NCI-H1930 (cell line): Measurements from ENCODE around the gene JUN.
"Not testable (repeated sequence)": the region's sequence is repeated elsewhere in the genome, so short reads cannot be mapped to it uniquely, and the experiment has no call there.

Experiments used
- DNase-seq, 2 experiments: peaks; one replicate each; lab custom pipeline; 2025; lab: John Stamatoyannopoulos, UW

The JUN gene

DNA sequence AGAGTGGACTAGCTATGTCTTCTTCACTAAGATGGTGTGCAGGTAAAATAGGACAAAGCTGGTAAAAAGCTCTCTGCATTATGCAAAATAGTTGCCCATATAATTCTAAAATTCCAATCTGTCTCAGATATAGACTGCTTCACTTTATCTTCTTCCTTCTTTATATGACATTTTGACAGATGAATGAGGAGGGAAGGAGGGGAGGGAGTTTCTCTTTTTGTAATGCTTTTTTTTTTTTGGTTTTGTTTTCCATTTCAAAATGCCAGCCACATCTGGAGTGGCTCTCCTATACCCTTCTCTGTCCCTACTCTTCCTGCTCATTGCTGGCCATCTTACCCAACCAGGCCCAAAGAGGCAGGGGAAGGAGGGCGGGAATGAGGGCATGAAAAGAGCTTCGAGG is 24.2 kb upstream of the JUN start:
- no peak for DNase-seq

DNA sequence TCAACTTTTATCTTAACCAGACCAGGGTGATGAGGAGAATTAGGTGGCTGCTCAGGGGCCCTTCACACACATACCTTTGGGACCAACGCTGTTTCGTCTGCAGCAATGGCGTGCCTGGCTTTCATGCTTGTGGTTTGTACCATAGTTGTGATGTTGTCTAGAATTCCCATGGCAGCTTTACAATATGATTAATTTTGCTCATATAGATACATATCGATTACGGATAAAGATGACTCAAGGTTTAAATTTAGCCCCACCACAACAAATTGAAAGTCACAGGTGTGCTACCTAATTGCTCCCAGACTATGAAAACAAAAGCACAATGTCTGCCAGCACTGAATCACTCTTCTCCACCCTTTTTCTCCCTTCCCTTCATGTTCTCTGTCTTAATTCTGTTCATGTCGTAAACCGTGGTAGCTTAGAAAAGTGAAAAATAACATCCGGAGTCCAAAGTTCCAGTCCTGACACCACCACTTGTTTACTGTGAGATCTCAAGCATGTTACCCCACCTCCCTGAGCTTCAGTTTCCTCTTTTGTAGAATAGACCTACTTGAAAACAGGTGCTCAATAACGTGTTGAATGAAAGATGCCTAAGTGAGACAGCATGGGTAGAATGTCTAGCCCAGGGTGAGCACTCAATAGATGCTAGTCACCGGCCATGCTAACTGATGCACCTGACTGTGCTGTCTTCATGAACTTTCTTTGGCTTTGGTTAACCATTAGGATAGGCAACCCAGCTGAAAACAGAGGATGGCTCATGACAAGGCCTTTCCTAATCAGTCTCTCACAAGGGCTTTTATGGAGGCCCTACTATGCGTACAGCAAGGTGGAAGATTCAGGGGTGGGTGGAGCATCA is 22.1 kb upstream of the JUN start:
- no peak for DNase-seq

DNA sequence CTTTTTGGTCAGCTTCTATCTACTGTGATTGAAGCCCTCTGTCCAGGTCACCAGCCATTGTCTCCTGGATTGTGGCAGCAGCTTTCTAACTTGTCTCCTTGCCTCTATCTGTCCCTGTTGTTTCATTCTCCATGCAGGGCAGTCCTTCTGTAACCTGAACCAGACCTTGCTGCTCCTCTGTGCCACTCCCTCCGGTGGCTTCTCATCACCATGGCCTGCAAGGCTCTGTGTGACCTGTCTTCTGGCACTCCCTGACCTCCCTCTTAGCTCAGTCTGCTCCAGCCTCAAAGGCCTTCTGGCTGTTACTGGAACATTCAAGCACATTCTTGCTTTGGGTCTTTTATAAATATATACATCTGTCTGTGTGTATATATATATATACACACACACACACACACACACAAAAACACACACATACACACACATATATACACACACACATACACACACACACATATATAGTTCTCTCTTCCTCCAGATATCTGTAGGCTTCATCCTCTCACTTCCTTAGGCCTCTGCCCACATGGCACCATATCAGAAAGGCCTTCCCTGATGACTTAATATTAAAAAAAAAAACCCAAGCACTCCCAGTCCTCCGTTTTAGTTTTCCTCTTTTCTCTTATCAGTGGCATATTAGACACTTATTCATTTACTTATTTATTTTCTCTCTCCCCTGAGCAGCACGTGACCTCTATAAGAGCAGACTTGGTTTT is 21.2 kb upstream of the JUN start:
- no peak for DNase-seq

DNA sequence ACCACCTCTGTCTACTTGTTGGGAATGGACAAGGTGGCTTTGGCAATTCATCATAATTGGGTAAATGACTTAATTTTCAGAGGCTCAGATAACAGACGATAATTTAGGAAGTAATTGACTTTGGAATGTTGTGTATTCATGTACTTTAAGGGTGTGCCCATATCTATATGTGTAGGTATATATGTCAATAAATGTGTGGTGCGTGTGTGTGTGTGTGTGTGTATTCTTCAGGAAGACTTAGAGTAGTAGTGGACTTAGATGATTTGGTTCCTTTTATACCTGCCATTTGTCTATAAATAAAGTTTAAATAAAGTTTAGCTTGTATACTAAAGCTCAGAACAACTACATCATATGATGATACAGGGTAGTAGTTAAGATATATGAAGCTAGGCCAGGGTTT is 20.0 kb upstream of the JUN start:
- no peak for DNase-seq

DNA sequence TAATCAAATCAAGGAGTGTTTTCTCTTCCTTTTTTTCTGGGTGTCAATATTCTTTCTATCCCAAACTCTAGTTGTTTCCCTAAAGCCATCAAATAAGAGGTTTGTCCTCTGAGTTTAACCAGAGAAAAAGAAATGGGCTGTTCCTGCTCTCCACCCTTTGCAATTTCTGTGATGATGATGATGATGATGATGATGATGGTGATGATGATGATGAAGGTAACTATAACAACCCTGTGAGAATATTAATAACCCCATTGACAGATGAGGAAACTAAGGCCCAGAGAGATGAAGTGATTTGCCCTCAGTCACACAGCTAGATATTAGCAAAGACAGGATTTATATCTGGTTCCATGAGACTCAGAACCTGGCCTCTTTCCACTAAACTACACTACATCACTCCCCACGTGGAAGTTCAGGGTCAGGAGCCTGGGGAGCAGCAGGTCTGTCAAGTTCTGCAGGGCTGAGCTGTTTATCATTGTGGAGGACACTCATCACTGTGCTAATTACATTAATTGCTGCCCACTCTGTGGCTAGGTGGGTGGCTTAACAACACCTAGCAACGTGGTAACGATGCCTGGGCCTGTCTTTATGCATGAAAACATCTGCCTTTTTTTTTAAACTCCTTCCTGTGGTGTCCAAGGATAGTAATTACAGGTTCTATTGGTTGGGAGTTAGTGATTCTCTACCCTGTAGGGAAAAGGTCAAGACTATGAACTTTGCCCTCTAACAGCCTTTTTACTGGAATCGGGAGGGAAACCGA is 19.0 kb upstream of the JUN start:
- DNase-seq, result no peak

DNA sequence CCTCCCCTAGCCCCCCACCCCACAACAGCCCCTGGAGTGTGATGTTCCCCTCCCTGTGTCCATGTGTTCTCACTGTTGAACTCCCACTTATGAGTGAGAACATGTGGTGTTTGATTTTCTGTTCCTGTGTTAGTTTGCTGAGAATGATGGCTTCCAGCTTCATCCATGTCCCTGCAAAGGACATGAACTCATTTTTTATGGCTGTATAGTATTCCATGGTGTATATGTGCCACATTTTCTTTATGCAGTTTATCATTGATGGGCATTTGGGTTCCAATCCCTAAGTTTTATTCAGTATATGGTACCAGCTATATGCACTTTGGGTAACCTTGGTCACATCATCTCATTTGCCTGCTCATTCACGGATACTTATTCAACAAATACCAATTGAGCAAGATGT is 17.4 kb upstream of the JUN start:
- not testable (repeated sequence) for DNase-seq

DNA sequence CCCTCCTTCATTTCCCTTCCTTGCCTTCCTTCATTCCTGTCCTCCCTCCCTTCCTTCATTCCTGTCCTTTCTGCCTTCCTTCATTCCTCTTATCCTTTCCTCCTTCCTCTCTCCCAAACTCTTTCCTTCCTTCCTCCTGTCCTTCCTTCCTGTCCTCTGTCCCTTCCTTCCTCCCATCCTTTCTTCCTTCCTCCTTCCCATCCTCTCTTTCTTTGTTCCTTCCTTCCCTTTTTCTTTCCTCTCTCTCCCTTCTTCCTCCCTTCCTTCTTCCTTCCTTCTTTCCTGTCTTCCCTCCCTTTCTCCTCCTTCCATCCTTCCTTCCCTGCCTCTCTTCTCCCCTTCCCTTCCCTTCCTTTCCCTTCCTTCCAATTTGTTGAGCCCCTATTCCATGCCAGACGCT is 15.8 kb upstream of the JUN start:
- DNase-seq, result no peak

DNA sequence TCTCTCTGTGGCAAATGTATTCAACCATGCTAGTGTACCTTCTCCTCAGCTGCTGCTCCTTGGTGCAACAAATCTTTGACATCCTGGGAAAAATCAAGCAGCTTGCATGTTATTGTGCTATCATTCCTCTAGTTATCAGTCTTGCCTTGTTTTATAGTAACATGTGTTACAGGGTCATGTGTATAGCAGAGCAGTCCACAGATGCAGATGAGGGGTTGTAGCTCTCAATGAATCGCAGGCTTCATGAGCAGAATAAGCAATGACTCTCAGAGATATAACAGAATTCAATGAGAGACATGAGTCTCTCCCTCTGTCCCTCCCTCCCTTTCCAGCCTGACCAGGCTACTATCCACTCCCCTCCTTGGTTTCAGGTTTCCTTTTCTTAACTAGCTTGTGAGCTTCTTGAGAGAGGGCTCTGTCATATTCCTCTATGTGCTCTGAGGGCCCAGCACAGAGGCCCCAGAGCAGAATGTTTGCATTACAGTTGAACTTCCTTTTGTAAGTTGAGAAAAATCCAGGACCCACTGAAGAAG is 15.1 kb upstream of the JUN start:
- DNase-seq, result no peak

DNA sequence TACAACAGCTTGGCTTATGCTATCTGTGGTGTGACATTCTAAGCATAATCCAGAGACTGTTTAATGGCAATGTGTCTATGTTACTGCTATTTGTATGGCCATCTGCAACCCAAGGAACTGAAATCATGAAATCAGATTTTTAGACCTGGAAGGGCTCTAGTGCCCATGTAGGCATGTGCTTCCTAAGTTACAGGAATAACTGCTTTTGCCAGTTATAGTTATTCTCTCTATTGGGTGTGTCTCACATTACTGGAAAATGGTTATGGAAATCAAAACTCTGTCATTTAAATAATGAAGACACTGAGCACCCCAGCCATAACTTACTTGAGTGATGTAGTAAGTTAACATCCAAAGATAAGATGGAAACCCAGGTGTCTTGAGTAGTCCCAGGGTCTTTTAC is 12.6 kb upstream of the JUN start:
- DNase-seq, result no peak

DNA sequence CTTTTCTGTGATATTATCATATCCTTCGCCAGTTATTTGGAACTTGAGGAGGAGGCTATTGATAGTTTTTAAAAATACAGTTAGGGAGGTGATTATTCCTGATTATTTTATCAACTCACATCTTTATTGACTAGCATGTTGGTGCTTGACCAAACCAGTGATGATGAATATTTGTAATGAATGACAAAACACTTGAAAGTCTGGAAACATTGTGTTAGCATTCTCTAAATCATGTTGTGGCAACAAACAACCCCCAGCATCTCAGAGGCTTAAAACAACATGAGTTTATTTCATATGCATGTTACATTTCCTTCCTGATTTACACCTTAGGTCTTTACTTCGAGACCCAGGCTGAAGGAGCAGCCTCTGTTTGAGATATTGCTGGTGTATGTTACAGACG is 10.7 kb upstream of the JUN start:
- no peak for DNase-seq

DNA sequence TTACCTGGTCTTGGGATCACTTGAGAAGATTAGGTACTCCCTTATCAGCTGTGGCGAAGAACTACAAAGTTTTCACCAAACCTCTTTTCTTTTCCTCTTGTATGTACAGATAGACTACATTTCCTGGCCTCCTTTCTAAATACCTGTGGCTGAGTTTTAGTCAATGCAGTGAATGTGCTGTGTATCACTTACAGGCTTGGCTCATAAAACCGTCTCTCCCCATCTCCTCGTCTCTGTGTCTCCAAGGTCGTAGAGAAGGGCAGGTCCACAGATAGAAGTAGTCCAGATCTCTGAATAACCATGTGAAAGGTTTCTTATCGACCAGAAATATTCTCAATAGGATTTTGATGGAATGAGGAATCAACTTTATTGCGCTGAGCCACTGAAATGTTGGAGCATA is 9.0 kb upstream of the JUN start:
- DNase-seq, result no peak

DNA sequence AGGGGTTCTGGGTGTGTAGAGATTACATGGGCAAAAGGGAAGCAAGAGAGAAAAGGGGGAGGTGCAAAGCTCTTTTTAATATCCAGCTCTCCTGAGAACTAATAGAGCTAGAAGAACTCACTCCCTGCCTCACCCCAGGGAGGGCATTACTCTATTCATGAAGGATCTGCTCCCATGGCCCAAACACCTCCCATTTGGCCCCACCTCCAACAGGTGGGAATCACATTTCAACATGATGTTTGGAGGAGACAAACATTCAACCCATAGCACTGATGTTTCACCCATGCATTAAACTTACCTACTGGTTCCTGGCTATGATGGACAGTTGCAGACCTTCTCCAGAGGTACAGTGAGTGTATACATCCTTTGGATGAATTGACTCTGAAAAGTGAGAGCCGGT is 7.3 kb upstream of the JUN start:
- no peak for DNase-seq

DNA sequence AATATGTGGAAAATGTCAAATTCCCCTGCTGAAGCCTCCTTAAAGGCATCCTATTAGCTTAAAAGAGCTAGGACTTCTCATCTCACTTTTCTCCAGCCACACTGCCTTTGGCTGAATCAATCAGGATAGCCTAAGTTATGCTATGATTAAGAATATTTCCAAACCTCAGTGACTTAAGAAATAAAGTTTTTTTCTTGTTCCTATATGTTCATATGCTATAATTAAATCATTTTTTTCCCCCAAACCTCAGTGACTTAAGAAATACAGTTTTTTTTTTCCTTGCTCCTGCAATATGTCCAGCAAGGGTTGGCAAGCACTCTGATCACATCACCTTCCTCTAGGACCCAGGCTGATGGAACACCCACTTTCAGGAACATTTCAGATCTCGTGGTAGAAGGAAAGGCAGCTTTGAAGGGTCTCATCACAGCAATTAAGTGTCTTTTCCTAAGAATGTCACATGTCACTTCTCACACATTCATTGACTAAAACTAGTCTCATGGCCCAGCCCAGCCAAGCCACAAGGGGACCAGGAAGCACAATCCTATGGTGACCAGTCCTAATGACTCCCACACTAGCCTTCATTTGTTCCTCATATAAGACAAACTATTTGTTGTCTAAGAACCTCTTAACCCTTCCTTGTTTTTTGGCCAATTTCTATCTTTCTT is 6.3 kb upstream of the JUN start:
- no peak for DNase-seq

DNA sequence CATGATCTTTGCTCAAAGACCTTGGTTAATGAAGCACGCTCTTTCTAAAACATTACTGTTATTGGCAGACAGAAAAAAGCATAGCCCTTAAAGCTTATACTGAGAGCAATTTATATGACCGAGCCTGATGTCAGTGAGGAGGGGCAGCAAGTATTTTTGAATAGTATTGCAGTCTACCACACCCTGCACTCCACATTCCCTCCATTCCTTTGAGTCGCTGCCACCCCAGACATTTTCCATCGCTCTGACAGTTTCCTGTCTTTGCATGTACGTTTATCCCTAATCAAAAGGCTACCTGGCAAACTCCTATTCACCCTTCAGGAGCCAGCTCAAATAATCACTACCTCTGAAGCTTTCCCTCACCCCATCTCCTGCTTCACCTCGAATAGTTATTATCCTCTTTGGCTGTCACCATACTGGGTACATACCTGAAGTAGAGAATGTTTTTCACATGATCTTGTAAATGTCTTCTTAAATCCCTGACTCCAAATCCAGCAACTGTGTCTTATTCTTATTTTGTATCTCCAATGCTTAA is 5.5 kb upstream of the JUN start:
- no peak for DNase-seq

DNA sequence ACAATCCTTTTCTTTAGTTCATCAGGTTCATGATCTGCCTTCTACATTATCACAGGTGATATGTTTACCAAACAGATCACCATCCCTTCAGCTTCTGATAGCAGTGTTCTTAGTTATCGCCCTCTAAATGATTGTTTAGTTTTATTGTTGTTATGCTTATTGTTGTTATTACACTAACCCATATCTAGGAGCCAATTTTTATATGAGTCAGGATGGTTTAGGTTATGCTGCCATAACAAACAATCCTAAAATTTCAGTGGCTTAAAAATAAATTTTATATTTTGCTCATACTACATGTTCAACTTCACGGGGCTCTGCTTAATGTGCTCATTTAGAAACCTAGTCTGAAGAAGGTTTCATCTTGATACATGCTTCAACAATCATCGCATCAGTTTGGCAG is 4.4 kb upstream of the JUN start:
- no peak for DNase-seq

DNA sequence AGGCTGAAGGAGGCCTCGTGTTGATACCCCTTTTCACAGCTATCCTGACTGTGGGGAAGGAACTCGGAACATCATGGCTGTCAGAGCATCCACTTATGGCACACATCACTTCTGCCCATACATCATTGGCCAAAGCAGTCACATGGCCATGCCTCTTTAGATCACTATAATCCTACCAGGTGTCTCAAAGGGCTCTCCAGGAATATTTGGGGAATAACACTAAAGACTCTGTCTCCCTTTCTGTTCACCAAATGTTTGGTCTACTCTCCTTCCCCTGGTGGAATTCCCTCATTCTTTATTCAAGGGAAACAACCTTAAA is 3.0 kb upstream of the JUN start:
- no peak for DNase-seq

DNA sequence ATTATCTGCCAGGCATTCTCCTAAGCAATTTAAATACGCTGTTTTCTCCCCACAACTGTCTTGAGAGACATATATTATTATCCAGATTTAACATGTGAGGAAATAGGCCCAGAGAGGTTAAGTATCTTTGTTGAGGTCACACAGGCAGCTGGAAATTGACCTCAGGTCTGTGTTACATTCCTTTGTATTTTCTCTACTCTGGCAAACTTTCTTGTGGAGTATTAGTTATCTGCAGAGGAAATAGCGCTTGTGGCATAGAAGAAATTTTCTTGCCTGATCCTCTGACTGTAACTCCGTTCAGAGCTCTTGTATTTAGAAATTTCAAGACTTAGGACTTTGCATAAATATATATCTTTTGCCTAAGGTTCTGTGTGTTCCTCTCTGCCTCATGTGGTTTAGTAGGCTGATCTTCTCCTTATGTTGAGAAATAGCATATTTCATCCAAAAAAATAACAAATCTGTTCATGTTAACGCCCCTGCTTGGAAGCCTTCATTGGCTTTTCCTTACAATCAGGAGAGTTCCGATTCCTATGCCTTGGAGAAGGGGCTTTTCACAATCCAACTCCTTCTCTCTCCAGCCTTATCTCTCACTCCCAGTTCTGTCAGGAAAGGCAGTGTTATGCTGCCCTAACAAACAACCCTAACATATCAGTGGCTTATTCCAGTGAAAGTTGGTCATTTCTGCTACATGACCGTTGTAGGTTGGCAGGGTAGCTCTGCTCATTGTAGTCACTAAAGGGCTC is 2.5 kb upstream of the JUN start:
- DNase-seq, result no peak

DNA sequence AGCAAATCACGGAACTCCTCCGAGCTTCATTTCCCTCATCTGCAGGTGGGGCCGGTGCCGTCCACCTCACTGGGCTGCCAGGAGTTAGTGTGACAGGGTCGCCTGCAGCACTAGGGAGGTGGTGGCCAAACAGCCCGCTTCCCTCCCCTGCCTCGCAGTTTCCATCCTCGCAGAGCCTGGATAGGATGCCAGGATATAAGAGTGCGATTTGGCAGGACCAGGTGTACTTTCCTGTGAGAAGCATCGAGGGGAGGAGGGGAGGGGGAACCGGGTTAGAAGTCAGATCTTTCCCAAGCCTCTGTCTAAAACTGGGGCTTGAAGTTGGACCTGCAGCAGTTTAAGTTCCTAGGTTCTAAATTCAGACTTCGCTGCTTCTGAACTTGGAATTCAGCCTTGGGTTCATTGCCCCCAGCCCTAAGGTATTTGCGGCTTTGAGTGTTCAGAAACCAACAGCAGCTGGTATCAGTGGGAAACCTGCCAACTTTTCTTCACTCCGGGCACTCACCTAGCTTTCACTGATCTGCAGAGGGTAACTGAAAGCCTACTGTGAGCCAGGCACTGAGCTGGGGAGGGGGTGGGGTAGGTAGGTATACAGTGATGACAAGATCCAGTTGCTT is 1.7 kb upstream of the JUN start:
- DNase-seq, result no peak

DNA sequence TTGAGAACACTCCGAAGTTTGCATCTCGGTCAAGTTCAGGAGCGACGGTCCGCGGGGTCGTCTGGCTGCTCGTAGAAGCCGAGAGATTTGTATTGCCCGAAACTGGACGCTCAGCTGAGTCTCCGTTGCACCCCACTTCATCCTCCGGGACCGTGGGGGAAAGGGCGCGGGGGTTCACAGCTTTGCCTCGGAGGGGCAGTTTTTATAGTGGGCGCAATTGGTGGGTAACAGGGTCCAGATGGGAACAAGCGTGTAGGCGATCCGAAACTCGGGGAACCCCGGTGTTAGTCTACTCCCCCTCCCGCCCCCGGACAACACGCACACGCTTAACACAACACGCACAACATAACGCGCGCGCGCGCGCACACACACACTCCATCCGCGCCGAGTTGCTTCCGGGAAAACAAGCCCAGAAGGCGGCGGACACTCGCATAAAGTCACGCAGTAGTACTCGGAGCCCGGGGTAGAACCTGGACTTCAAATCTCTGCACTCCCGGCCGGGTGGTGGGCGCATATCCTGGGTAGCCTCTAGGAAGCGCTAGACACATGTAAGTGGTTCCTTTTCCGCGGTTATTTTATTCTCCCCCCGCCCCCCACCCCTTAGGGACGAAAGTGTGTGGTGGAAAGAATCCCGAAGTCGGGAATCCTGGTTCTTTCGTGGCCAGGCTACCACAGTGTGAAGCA is 1.1 kb upstream of the JUN start:
- peak; percentile 46 to 68 for DNase-seq
